Measurements from ENCODE around the gene LDB1.
A peak's percentile ranks its signal among the peaks of the same experiment; 100 is the strongest.

The LDB1 gene

DNA sequence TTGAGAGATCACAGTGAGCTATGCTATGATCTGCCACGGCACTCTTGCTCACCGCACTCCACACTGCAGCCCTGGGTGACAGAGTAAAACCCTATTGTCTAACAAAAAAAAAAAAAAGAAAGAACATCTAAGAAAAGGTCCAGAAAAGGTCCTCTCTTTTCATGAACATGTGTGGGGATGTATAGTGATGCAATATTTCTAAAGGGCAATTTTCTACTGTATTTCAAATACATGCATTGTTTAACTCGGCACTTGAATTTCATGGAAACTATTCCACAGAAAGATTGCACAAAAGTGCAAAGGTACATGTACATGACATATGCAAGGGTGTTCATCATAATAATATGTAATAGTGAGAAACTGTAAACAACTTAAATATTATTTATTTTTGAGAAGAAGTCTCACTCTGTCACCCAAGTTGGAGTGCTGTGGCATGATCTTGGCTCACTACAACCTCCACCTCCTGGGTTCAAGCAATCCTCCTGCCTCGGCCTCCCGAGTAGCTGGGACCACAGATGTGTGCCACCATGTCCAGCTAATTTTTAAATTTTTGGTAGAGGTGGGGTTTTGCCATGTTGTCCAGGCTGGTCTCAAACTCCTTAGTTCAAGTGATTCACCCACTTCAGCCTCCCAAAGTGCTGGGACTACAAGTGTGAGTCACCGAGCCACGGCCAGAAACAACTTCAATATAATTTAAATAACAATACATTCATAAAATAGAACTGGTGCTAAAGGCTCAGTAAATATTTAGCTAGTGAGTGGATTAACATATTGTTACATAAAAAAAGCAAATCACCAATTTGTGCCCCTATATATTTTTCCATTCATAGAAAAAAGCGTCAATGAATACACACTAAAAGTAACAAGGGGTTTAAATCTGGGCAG is 11.4 kb upstream of the LDB1 start:
- Histone ChIP-seq H2BK12ac (ENCODE audit: low read length) (no peak overlapping the region), H3K23ac (ENCODE audit: low read depth, low read length, poor library complexity) (no peak overlapping the region), H2AK5ac (ENCODE audit: low read depth, low read length) (no peak overlapping the region), H4K8ac (ENCODE audit: low read depth, low read length) (no peak overlapping the region), H3K79me1 (ENCODE audit: low read depth, low read length) (peaks cover 7% of the 10 kb centered on the region), H2BK15ac (ENCODE audit: low read length) (no peak overlapping the region), H3K27me3 (ENCODE audit: control insufficient read depth in 3 of 3, insufficient read depth in 3 of 3, low read depth in 1 of 3, low read length in 3 of 3) (no peaks in the 10 kb centered on the region), H3K4me1 (ENCODE audit: control insufficient read depth in 2 of 2, insufficient read depth in 1 of 2, low read depth in 1 of 2, low read length in 2 of 2) (peaks cover 4 to 5% of the 10 kb centered on the region in 2 donors), H2AFZ (ENCODE audit: low read length) (peak overlapping the region; percentile 83), H3K4me2 (ENCODE audit: insufficient read depth, low read length, poor library complexity, severe bottlenecking) (no peak overlapping the region), H4K91ac (ENCODE audit: low read depth, low read length, poor library complexity) (no peak overlapping the region), H3K4ac (ENCODE audit: low read length) (no peak overlapping the region), H3K36me3 (replicated peaks in 1 of 2; ENCODE audit: control insufficient read depth in 2 of 2, insufficient read depth in 2 of 2, low read length in 2 of 2) (peaks cover 0 to 11% of the 10 kb centered on the region in 2 donors), H3K18ac (ENCODE audit: low read length) (no peak overlapping the region), H3K9me3 (replicated peaks in 1 of 2; ENCODE audit: control insufficient read depth in 2 of 2, insufficient read depth in 1 of 2, low read depth in 1 of 2, low read length in 2 of 2) (no peaks in the 10 kb centered on the region), H3K9ac (ENCODE audit: low read depth, low read length, poor library complexity) (no peak overlapping the region), H2BK120ac (ENCODE audit: low read depth, low read length) (no peak overlapping the region), H3K14ac (ENCODE audit: low read length) (no peak overlapping the region), H3K4me3 (ENCODE audit: low read length in 2 of 2) (no peak overlapping the region), H2BK5ac (ENCODE audit: low read length) (no peak overlapping the region), H3K27ac (replicated peaks; ENCODE audit: low read length) (no peak overlapping the region)
- DNase-seq (ENCODE audit: low spot score) = no peak
- WGBS, 2 donors (ENCODE audit: extremely low coverage in 2 of 2, insufficient read length in 2 of 2, insufficient replicate concordance in 1 of 2) = no CpG with 5 or more reads among the region's 8 CpGs

DNA sequence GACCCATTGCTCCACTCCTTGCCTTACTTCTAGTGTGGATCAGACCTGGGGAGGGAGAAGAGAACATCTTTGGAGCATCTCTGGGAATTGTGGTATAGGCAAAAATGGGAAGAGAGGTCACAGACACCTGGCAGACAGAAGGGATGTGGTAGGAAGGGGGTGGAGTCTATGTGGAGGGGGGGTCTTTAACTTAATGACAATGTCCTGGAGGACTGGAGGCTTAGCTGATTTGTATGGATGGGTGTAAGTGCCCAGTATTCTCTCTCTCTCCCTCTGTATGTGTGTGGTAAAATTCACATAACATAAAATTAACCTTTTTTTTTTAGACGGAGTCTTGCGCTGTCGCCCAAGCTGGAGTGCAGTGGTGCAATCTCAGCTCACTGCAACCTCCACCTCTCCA is 3.1 kb upstream of the LDB1 start:
- Histone ChIP-seq H3K9ac (ENCODE audit: low read depth, low read length, poor library complexity) (no peak overlapping the region), H3K9me3 (replicated peaks in 1 of 2; ENCODE audit: control insufficient read depth in 2 of 2, insufficient read depth in 1 of 2, low read depth in 1 of 2, low read length in 2 of 2) (no peaks in the 10 kb centered on the region), H4K8ac (ENCODE audit: low read depth, low read length) (no peak overlapping the region), H3K27me3 (ENCODE audit: control insufficient read depth in 3 of 3, insufficient read depth in 3 of 3, low read depth in 1 of 3, low read length in 3 of 3) (no peaks in the 10 kb centered on the region), H2BK12ac (ENCODE audit: low read length) (no peak overlapping the region), H3K4me1 (ENCODE audit: control insufficient read depth in 2 of 2, insufficient read depth in 1 of 2, low read depth in 1 of 2, low read length in 2 of 2) (peaks cover 22 to 25% of the 10 kb centered on the region in 2 donors), H3K14ac (ENCODE audit: low read length) (no peak overlapping the region), H3K79me1 (ENCODE audit: low read depth, low read length) (peaks cover 3% of the 10 kb centered on the region), H3K4ac (ENCODE audit: low read length) (no peak overlapping the region), H2AK5ac (ENCODE audit: low read depth, low read length) (no peak overlapping the region), H2BK5ac (ENCODE audit: low read length) (no peak overlapping the region), H3K4me2 (ENCODE audit: insufficient read depth, low read length, poor library complexity, severe bottlenecking) (no peak overlapping the region), H4K91ac (ENCODE audit: low read depth, low read length, poor library complexity) (no peak overlapping the region), H3K27ac (replicated peaks; ENCODE audit: low read length) (no peak overlapping the region), H3K36me3 (replicated peaks in 1 of 2; ENCODE audit: control insufficient read depth in 2 of 2, insufficient read depth in 2 of 2, low read length in 2 of 2) (no peaks in the 10 kb centered on the region), H3K4me3 (ENCODE audit: low read length in 2 of 2) (no peak overlapping the region), H2BK15ac (ENCODE audit: low read length) (no peak overlapping the region), H2AFZ (ENCODE audit: low read length) (no peak overlapping the region), H2BK120ac (ENCODE audit: low read depth, low read length) (no peak overlapping the region), H3K18ac (ENCODE audit: low read length) (no peak overlapping the region), H3K23ac (ENCODE audit: low read depth, low read length, poor library complexity) (no peak overlapping the region)
- no CpG with 5 or more reads among the region's 3 CpGs for WGBS, 2 donors (ENCODE audit: extremely low coverage in 2 of 2, insufficient read length in 2 of 2, insufficient replicate concordance in 1 of 2)
- no peak for DNase-seq (ENCODE audit: low spot score)

DNA sequence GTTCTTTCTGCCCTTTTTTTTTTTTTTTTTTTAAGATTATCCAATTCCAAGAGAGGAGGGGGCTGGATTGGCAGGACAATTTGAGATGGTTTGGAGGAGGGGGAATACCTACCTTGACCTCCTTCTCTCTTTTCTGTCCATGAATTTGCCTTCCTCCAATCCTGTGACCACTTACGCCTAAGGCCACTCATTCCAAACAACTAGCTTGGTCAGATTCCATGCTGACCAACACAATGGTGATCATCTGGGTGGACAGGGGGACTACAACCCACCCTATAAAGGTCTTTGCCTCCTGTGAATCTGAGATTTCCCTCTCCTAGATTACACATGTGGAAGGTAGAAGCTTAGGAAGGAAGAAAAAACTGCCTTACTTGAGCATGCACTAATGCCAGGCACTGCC is 2.3 kb upstream of the LDB1 start:
- Histone ChIP-seq H3K36me3 (replicated peaks in 1 of 2; ENCODE audit: control insufficient read depth in 2 of 2, insufficient read depth in 2 of 2, low read length in 2 of 2) (no peaks in the 10 kb centered on the region), H3K9me3 (replicated peaks in 1 of 2; ENCODE audit: control insufficient read depth in 2 of 2, insufficient read depth in 1 of 2, low read depth in 1 of 2, low read length in 2 of 2) (no peaks in the 10 kb centered on the region), H2BK120ac (ENCODE audit: low read depth, low read length) (no peak overlapping the region), H4K91ac (ENCODE audit: low read depth, low read length, poor library complexity) (no peak overlapping the region), H3K14ac (ENCODE audit: low read length) (no peak overlapping the region), H3K27me3 (ENCODE audit: control insufficient read depth in 3 of 3, insufficient read depth in 3 of 3, low read depth in 1 of 3, low read length in 3 of 3) (no peaks in the 10 kb centered on the region), H3K18ac (ENCODE audit: low read length) (no peak overlapping the region), H3K4ac (ENCODE audit: low read length) (no peak overlapping the region), H2BK5ac (ENCODE audit: low read length) (no peak overlapping the region), H3K23ac (ENCODE audit: low read depth, low read length, poor library complexity) (no peak overlapping the region), H2BK12ac (ENCODE audit: low read length) (no peak overlapping the region), H2AFZ (ENCODE audit: low read length) (no peak overlapping the region), H2BK15ac (ENCODE audit: low read length) (no peak overlapping the region), H3K4me3 (ENCODE audit: low read length in 2 of 2) (no peak overlapping the region), H3K27ac (replicated peaks; ENCODE audit: low read length) (no peak overlapping the region), H4K8ac (ENCODE audit: low read depth, low read length) (no peak overlapping the region), H3K79me1 (ENCODE audit: low read depth, low read length) (peaks cover 6% of the 10 kb centered on the region), H3K4me1 (ENCODE audit: control insufficient read depth in 2 of 2, insufficient read depth in 1 of 2, low read depth in 1 of 2, low read length in 2 of 2) (peaks cover 29 to 32% of the 10 kb centered on the region in 2 donors), H3K4me2 (ENCODE audit: insufficient read depth, low read length, poor library complexity, severe bottlenecking) (no peak overlapping the region), H2AK5ac (ENCODE audit: low read depth, low read length) (no peak overlapping the region), H3K9ac (ENCODE audit: low read depth, low read length, poor library complexity) (no peak overlapping the region)
- no peak for DNase-seq (ENCODE audit: low spot score)
- no CpG with 5 or more reads among the region's 1 CpG for WGBS, 2 donors (ENCODE audit: extremely low coverage in 2 of 2, insufficient read length in 2 of 2, insufficient replicate concordance in 1 of 2)

- no peak overlapping the region for H4K8ac ChIP-seq (ENCODE audit: low read depth, low read length)
- no peak overlapping the region for H3K14ac ChIP-seq (ENCODE audit: low read length)
- no CpG with 5 or more reads among the region's 6 CpGs for WGBS, 2 donors (ENCODE audit: extremely low coverage in 2 of 2, insufficient read length in 2 of 2, insufficient replicate concordance in 1 of 2)
- H2AFZ ChIP-seq (ENCODE audit: low read length) = peak overlapping the region; percentile 89
- peak overlapping the region; percentile 98 for H3K4me2 ChIP-seq (ENCODE audit: insufficient read depth, low read length, poor library complexity, severe bottlenecking)
- H3K27me3 ChIP-seq (ENCODE audit: control insufficient read depth in 3 of 3, insufficient read depth in 3 of 3, low read depth in 1 of 3, low read length in 3 of 3) = no peaks in the 10 kb centered on the region
- peak overlapping the region; percentile 65 for H2BK15ac ChIP-seq (ENCODE audit: low read length)
- no peak overlapping the region for H4K91ac ChIP-seq (ENCODE audit: low read depth, low read length, poor library complexity)
- H3K4me1 ChIP-seq (ENCODE audit: control insufficient read depth in 2 of 2, insufficient read depth in 1 of 2, low read depth in 1 of 2, low read length in 2 of 2) = peaks cover 34 to 37% of the 10 kb centered on the region in 2 donors
- peak overlapping the region; percentile 99 for H2BK5ac ChIP-seq (ENCODE audit: low read length)
- peak overlapping the region; percentile 66 for H3K18ac ChIP-seq (ENCODE audit: low read length)
- H3K36me3 ChIP-seq (replicated peaks in 1 of 2; ENCODE audit: control insufficient read depth in 2 of 2, insufficient read depth in 2 of 2, low read length in 2 of 2) = no peaks in the 10 kb centered on the region
- H3K9me3 ChIP-seq (replicated peaks in 1 of 2; ENCODE audit: control insufficient read depth in 2 of 2, insufficient read depth in 1 of 2, low read depth in 1 of 2, low read length in 2 of 2) = no peaks in the 10 kb centered on the region
- H3K27ac ChIP-seq (replicated peaks; ENCODE audit: low read length) = peak overlapping the region; percentile 98
- peak overlapping the region; percentile 57 for H2BK120ac ChIP-seq (ENCODE audit: low read depth, low read length)
- no peak overlapping the region for H3K9ac ChIP-seq (ENCODE audit: low read depth, low read length, poor library complexity)
- peaks cover 6% of the 10 kb centered on the region for H3K79me1 ChIP-seq (ENCODE audit: low read depth, low read length)
- H3K4me3 ChIP-seq (ENCODE audit: low read length in 2 of 2) = peak overlapping the region; percentile 86 to 92
- H3K23ac ChIP-seq (ENCODE audit: low read depth, low read length, poor library complexity) = no peak overlapping the region
- H2BK12ac ChIP-seq (ENCODE audit: low read length) = no peak overlapping the region
- DNase-seq (ENCODE audit: low spot score) = no peak
- H3K4ac ChIP-seq (ENCODE audit: low read length) = no peak overlapping the region
- H2AK5ac ChIP-seq (ENCODE audit: low read depth, low read length) = peak overlapping the region; percentile 12
Measured at GRCh38 chr10:102121739-102122372, 1.7 kb upstream of the LDB1 start.
